Testis (tissue), 3 donors: ENCODE results near the gene AMOTL2. TPM values are rescaled to one million over a fixed set of nuclear protein-coding genes. Genes with fewer than 3 reads are reported as not detected.
A peak's percentile ranks its signal among the peaks of the same experiment; 100 is the strongest.

Experiments used
- DNase-seq: peaks from one replicate; pipeline ENCODE4 v3.0.0-alpha.2; 2019
- H3K27ac ChIP-seq, 2 donors: fragments of 200-600 bp; sonication (generic); one replicate each; pipeline ENCODE4 v1.5.1; 2019
- H3K27me3 ChIP-seq: fragments of 200-600 bp; sonication (generic); one replicate; pipeline ENCODE4 v1.5.1; 2019
- H3K36me3 ChIP-seq: fragments of 200-600 bp; sonication (generic); one replicate; pipeline ENCODE4 v1.5.1; 2017; ENCODE audit warnings: low read depth; ENCODE audit errors: missing control alignments
- H3K4me1 ChIP-seq: fragments of 200-600 bp; sonication (generic); one replicate; pipeline ENCODE4 v1.5.1; 2019
- H3K4me3 ChIP-seq, 2 donors: fragments of 200-600 bp; sonication (generic); one replicate each; pipeline ENCODE4 v1.5.1; 2017 to 2019
- H3K9me3 ChIP-seq: fragments of 200-600 bp; sonication (generic); one replicate; pipeline ENCODE4 v1.5.1; 2017
- POLR2A ChIP-seq: fragments of 450-650 bp; IDR thresholded peaks from one replicate; pipeline ENCODE4 v1.6.1; 2017; ENCODE audit warnings: antibody characterized with exemption, mild to moderate bottlenecking, moderate library complexity
- WGBS, 2 donors: methylation state at CpG; one replicate each; pipeline ENCODE4 v1.1.5; 2018; 5-methylcytosine and 5-hydroxymethylcytosine counted together
- intact Hi-C: fragments of 100-400 bp; cut with DNase I; formaldehyde crosslinking; loops from one replicate; pipeline ENCODE4 v1.15.1; 2023; ENCODE audit warnings: low total_unique reads
- polyA plus RNA-seq: library from polyadenylated mRNA; stranded (reverse); fragments of 350-450 nt; fragmentation: Illumina TruSeq; extraction: RNeasy Lipid Tissue Mini Kit (QIAGEN cat#74804); gene quantifications from one replicate; pipeline ENCODE4 v1.2.3, GENCODE V29; 2014; ENCODE audit warnings: low read depth, low replicate concordance; ENCODE audit not compliant: insufficient read depth
- total RNA-seq, 2 donors: library from RNA; depleted of rRNA; stranded (reverse); fragments of >200 nt; gene quantifications; one replicate each; pipeline ENCODE4 v1.2.3, GENCODE V29; 2016
- TF ChIP-seq, protein P1 (sequence below), 3 experiments: fragments of 450-650 bp in 2 of 3; fragments of 200-600 bp in 1 of 3; sonication (generic) in 1 of 3; IDR thresholded peaks; one replicate each; pipeline ENCODE4 v1.5.1; 2016 to 2019; ENCODE audit warnings: antibody characterized with exemption in 3 of 3, mild to moderate bottlenecking in 2 of 3, moderate library complexity in 1 of 3

Gene AMOTL2
- total and polyA plus RNA-seq, 3 donors from 2014 or later, result 19.6 to 61.0 (median 35.8) TPM

DNA sequence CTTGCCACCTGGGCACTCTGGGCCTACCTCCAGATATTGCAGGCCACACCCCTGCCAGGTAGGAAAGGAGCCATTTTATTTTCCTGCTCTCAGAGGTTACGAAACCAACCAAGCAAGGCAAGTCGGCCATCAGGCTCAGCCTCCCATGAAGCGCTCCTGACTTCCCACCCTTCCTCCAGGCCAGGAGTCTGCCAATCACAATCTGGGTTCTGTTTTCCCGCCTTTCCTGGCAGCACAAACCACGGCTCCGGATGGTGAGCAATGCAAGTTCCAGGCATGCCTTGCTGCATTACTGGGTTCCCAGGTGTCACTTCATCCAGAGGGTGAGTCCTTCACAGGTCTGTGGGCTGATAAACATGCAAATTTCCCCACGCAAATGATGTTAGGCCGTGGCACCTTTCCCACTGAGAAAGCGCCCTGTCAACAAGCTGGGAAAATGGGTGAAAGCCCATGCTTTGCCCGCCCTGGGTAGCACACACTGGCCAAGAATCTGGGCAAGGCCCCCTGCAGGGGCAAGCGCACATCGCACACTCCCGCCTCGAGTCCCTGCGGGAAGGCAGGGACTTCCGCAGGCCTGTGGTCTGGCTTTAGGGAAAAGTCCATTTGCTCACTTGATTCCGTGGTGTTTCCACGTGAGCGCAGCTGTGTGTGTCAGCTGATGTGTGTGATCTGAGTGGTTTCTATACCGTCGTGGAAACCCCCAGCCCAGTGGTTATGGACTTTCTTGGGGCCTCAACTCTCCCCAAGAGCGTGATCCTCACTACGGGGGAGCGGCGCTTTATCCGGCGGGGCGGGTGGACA lies 62.0 kb downstream of the AMOTL2 start:
- TF ChIP-seq, protein P1, sequence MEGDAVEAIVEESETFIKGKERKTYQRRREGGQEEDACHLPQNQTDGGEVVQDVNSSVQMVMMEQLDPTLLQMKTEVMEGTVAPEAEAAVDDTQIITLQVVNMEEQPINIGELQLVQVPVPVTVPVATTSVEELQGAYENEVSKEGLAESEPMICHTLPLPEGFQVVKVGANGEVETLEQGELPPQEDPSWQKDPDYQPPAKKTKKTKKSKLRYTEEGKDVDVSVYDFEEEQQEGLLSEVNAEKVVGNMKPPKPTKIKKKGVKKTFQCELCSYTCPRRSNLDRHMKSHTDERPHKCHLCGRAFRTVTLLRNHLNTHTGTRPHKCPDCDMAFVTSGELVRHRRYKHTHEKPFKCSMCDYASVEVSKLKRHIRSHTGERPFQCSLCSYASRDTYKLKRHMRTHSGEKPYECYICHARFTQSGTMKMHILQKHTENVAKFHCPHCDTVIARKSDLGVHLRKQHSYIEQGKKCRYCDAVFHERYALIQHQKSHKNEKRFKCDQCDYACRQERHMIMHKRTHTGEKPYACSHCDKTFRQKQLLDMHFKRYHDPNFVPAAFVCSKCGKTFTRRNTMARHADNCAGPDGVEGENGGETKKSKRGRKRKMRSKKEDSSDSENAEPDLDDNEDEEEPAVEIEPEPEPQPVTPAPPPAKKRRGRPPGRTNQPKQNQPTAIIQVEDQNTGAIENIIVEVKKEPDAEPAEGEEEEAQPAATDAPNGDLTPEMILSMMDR (IDR thresholded peaks at IDR 0.05), result no peak
- TF ChIP-seq POLR2A, result no peak
- Histone ChIP-seq H3K4me1 (peaks cover 28% of the 10 kb centered on the region), H3K36me3 (no peaks in the 10 kb centered on the region), H3K27ac (peak overlapping the region in 1 of 2 donors; percentile 83), H3K9me3 (no peaks in the 10 kb centered on the region), H3K4me3 (peak overlapping the region; percentile 45 to 62), H3K27me3 (no peaks in the 10 kb centered on the region)
- intact Hi-C loops, result loop anchor here (5.0 kb wide), 2 partner anchors 45 to 160 kb away; no protein-coding TSS in a partner anchor
- no peak for DNase-seq
- WGBS, 2 donors, result 41 to 58% methylated on average over 20 to 28 of the region's 28 CpGs

DNA sequence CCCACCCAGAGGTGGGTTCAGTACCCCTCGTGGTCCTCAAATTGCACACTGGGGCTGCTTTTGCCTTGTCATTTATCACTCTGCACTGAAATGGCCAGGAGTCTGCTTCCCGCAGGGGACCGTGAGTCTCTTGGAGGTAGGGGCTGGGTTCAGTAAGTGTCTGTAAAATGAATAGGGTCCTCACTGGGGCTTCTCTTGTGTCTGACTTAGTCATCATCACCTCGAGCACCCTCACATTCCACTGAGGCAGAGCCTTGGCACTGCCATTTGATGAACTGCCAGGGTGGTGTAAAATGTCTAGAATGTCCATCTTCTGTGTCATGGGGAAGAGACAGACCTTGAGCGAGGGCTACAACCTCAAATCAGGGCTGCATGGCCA lies 62.6 kb downstream of the AMOTL2 start:
- Histone ChIP-seq H3K27ac (no peak overlapping the region), H3K4me1 (peaks cover 28% of the 10 kb centered on the region), H3K4me3 (no peak overlapping the region), H3K27me3 (no peaks in the 10 kb centered on the region), H3K9me3 (no peaks in the 10 kb centered on the region), H3K36me3 (no peaks in the 10 kb centered on the region)
- TF ChIP-seq, protein P1 (IDR thresholded peaks at IDR 0.05), result no peak
- TF ChIP-seq POLR2A, result no peak
- intact Hi-C loops, result loop anchor here (5.0 kb wide), 2 partner anchors 46 to 161 kb away; no protein-coding TSS in a partner anchor
- WGBS, 2 donors, result 83 to 86% methylated on average over 5 of the region's 5 CpGs
- DNase-seq, result no peak

DNA sequence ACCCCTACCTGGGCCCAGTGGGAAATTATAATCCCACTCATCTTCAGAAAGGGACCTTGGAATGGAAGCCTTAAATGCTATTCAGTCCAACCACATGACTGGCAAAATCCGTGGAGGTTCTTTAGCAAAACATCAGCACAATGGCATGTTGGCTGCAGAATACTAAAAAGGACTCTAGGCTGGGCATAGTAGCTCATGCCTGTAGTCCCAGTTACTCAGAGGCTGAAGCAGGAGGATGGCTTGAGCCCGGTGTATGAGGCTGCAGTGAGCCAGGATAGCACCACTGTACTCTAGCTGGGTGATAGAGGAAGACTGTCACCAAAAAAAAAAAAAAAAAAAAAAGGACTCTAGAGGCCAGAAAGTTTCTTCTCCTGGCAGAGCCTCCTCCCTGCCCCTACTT lies 63.0 kb downstream of the AMOTL2 start:
- intact Hi-C loops, result loop anchor here (5.0 kb wide), 2 partner anchors 46 to 161 kb away; no protein-coding TSS in a partner anchor
- Histone ChIP-seq H3K27ac (no peak overlapping the region), H3K4me3 (no peak overlapping the region), H3K36me3 (no peaks in the 10 kb centered on the region), H3K27me3 (no peaks in the 10 kb centered on the region), H3K9me3 (no peaks in the 10 kb centered on the region), H3K4me1 (peaks cover 28% of the 10 kb centered on the region)
- TF ChIP-seq POLR2A, result no peak
- TF ChIP-seq, protein P1 (IDR thresholded peaks at IDR 0.05), result no peak
- no peak for DNase-seq
- WGBS, 2 donors, result 41 to 76% methylated on average over 2 of the region's 2 CpGs

DNA sequence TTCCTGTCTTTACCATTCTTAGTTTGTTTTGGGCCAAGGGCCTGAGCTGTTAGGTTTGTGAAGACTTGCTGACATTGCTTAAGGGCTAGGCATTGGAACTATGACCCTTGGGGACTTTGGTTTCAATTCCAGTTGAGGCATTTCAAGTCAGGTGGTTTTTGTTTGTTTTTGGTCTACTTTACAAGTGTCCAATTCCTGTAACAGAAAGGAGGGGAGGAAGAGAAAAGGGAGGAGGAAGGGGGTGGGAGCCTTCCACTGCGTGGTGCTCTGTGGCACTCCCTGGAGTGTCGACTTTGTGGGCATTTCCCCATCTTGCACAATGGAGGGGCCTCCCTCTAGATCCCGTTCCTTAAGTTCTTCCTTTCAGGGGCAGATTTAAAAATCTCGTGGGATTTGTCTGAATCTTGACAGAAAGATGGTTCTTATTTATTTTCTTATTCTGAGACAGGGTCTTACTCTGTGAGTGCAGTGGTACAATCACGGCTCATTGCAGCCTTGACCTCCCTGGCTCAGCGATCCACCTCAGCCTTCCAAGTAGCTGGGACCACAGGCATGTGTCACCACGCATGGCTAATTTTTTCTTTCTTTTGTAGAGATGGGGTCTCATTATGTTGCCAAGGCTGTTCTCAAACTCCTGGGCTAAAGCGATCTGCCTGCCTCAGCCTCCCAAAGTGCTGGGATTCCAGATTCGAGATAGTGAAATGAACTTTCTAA lies 64.1 kb downstream of the AMOTL2 start:
- TF ChIP-seq, protein P1 (IDR thresholded peaks at IDR 0.05), result no peak
- TF ChIP-seq POLR2A, result no peak
- no peak overlapping the region for H3K4me3 ChIP-seq
- no peaks in the 10 kb centered on the region for H3K27me3 ChIP-seq
- no peaks in the 10 kb centered on the region for H3K9me3 ChIP-seq
- WGBS, 2 donors, result 65 to 73% methylated on average over 9 of the region's 9 CpGs
- H3K27ac ChIP-seq, result no peak overlapping the region
- intact Hi-C loops, result loop anchor here (5.0 to 10.0 kb wide), 3 partner anchors 47 to 162 kb away; no protein-coding TSS in a partner anchor
- DNase-seq, result no peak
- H3K4me1 ChIP-seq, result peaks cover 22% of the 10 kb centered on the region
- H3K36me3 ChIP-seq, result no peaks in the 10 kb centered on the region
